OCI-LY3 (cell line): ENCODE data around the gene KLHL9.

Experiments used
- CTCF ChIP-seq: fragments of 200-600, 300-600 bp; sonication (generic); IDR thresholded peaks from 2 replicates; pipeline ENCODE4 v1.5.1; 2014; ENCODE audit warnings: antibody characterized with exemption, low read length, low read depth
- EZH2phosphoT487 ChIP-seq: fragments of 200-600 bp; shearing (Covaris generic); IDR thresholded peaks from 2 replicates; pipeline ENCODE4 v1.6.1; 2018; ENCODE audit warnings: antibody characterized with exemption, mixed run types, low read depth

- TF ChIP-seq CTCF = no peak
- no peak for TF ChIP-seq EZH2phosphoT487
Observed at GRCh38 chr9:21320465-21320864, 14.7 kb downstream of the KLHL9 start.
